ENCODE results near the gene LAMA2.
"Not testable (repeated sequence)": the region's sequence is repeated elsewhere in the genome, so short reads cannot be mapped to it uniquely, and the experiment has no call there.

Gene LAMA2

GRCh38 chr6:129069006-129069405, 186.1 kb downstream of the LAMA2 start:
- TF ChIP-seq CTCF (IDR thresholded peaks at IDR 0.05; ENCODE audit: insufficient read depth, missing control alignments): no peak
- FAIRE-seq (no peak), DNase-seq (ENCODE audit: insufficient read length, low spot score) (no peak)

- FAIRE-seq (no peak), DNase-seq (ENCODE audit: insufficient read length, low spot score) (no peak)
- no peak for TF ChIP-seq CTCF (IDR thresholded peaks at IDR 0.05; ENCODE audit: insufficient read depth, missing control alignments)
Observed at GRCh38 chr6:129073051-129073450, 190.1 kb downstream of the LAMA2 start.

- FAIRE-seq (no peak), DNase-seq (ENCODE audit: insufficient read length, low spot score) (no peak)
- no peak for TF ChIP-seq CTCF (IDR thresholded peaks at IDR 0.05; ENCODE audit: insufficient read depth, missing control alignments)
Observed at GRCh38 chr6:129073691-129074395, 190.9 kb downstream of the LAMA2 start.

- DNase-seq (ENCODE audit: insufficient read length, low spot score): no peak
- no peak for FAIRE-seq
- TF ChIP-seq CTCF (IDR thresholded peaks at IDR 0.05; ENCODE audit: insufficient read depth, missing control alignments): no peak
Observed at GRCh38 chr6:129084406-129084805, 201.5 kb downstream of the LAMA2 start.

GRCh38 chr6:129088481-129088880, 205.5 kb downstream of the LAMA2 start:
- DNase-seq (ENCODE audit: insufficient read length, low spot score); FAIRE-seq: not testable (repeated sequence)

- no peak for FAIRE-seq
- TF ChIP-seq CTCF (IDR thresholded peaks at IDR 0.05; ENCODE audit: insufficient read depth, missing control alignments): no peak
- no peak for DNase-seq (ENCODE audit: insufficient read length, low spot score)
Observed at GRCh38 chr6:129089357-129089756, 206.4 kb downstream of the LAMA2 start.

- TF ChIP-seq CTCF (IDR thresholded peaks at IDR 0.05; ENCODE audit: insufficient read depth, missing control alignments): no peak
- no peak for FAIRE-seq
- DNase-seq (ENCODE audit: insufficient read length, low spot score): no peak
Observed at GRCh38 chr6:129094147-129094546, 211.2 kb downstream of the LAMA2 start.
